SK-N-SH (cell line): ENCODE measurements around the gene FOXD3.
A peak's percentile ranks its signal among the peaks of the same experiment; 100 is the strongest.

Source experiments
- EP300 ChIP-seq, 2 experiments: IDR thresholded peaks; 2 replicates each; pipeline versions ENCODE4 v1.4.0 to v1.6.1; 2012; ENCODE audit warnings: borderline replicate concordance in 1 of 2, low read depth in 1 of 2, low read length in 1 of 2
- GABPA ChIP-seq: IDR thresholded peaks from 2 replicates; pipeline ENCODE4 v1.4.0; 2012; ENCODE audit warnings: low read depth, mild to moderate bottlenecking
- IRF3 ChIP-seq: fragments of 150-350 bp; IDR thresholded peaks from 2 replicates; pipeline ENCODE4 v1.6.1; 2016; ENCODE audit warnings: mild to moderate bottlenecking, low read depth, low read length
- MEF2A ChIP-seq: IDR thresholded peaks from 2 replicates; pipeline ENCODE4 v1.4.0; 2012; ENCODE audit warnings: low read depth, borderline replicate concordance
- RCOR1 ChIP-seq: fragments of 150-350 bp; IDR thresholded peaks from 2 replicates; pipeline ENCODE4 v1.6.1; 2017; ENCODE audit warnings: antibody characterized with exemption, low read length
- RXRA ChIP-seq: IDR thresholded peaks from 2 replicates; pipeline ENCODE4 v1.4.0; 2012; ENCODE audit warnings: low read depth, mild to moderate bottlenecking, borderline replicate concordance
- TAF1 ChIP-seq: IDR thresholded peaks from 2 replicates; pipeline ENCODE4 v1.6.1; 2012; ENCODE audit warnings: low read depth, mild to moderate bottlenecking, low read length, moderate library complexity, borderline replicate concordance
- TEAD4 ChIP-seq: IDR thresholded peaks from 2 replicates; pipeline ENCODE4 v1.4.0; 2012; ENCODE audit warnings: mild to moderate bottlenecking, borderline replicate concordance; ENCODE audit not compliant: insufficient read depth
- USF1 ChIP-seq: IDR thresholded peaks from 2 replicates; pipeline ENCODE4 v1.4.0; 2012; ENCODE audit warnings: low read depth, borderline replicate concordance
- TF ChIP-seq, protein P1 (sequence below): fragments of 200-600 bp; sonication (generic); IDR thresholded peaks from 2 replicates; pipeline ENCODE4 v1.6.1; 2017; ENCODE audit warnings: antibody characterized with exemption, mild to moderate bottlenecking, moderate library complexity
- TF ChIP-seq, protein P2 (sequence below): fragments of 150-350 bp; IDR thresholded peaks from 2 replicates; pipeline ENCODE4 v1.6.1; 2017; ENCODE audit warnings: antibody characterized with exemption, low read length, low read depth, borderline replicate concordance

DNA sequence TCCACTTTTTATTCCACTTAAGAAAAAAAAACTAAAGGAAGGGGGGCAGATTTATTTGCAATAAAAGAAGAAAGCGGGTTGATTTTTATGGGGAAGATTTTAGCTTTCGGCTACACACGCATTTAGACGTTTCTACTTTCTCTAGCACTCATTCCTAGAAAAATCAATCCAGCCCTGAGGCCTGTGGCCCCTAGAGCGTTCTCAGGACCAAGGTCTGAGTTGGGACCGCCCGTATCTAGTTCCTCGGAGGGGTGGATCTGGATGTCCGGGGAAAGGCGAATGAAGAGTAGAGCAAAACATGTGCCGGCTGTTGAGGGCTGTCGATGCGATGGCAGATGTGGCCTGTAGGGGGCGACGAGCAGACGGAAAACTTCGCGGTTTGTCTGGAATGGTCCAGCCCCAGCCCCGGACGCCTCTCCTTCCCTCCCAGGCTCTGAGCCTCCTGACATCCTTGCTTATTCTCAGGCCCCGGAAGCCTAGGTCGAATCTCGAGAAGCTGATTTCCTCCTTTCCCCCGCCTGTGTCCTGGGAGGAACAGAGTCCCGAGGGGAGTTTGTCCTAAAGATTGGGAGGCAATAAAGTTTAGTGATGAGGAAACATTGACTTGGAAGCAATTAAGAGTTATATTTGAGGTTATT, 5.2 kb downstream of the FOXD3 start:
- TF ChIP-seq, protein P1, sequence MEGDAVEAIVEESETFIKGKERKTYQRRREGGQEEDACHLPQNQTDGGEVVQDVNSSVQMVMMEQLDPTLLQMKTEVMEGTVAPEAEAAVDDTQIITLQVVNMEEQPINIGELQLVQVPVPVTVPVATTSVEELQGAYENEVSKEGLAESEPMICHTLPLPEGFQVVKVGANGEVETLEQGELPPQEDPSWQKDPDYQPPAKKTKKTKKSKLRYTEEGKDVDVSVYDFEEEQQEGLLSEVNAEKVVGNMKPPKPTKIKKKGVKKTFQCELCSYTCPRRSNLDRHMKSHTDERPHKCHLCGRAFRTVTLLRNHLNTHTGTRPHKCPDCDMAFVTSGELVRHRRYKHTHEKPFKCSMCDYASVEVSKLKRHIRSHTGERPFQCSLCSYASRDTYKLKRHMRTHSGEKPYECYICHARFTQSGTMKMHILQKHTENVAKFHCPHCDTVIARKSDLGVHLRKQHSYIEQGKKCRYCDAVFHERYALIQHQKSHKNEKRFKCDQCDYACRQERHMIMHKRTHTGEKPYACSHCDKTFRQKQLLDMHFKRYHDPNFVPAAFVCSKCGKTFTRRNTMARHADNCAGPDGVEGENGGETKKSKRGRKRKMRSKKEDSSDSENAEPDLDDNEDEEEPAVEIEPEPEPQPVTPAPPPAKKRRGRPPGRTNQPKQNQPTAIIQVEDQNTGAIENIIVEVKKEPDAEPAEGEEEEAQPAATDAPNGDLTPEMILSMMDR: peak; percentile 80
- TF ChIP-seq TAF1: no peak
- TF ChIP-seq USF1: no peak
- TF ChIP-seq, protein P2, sequence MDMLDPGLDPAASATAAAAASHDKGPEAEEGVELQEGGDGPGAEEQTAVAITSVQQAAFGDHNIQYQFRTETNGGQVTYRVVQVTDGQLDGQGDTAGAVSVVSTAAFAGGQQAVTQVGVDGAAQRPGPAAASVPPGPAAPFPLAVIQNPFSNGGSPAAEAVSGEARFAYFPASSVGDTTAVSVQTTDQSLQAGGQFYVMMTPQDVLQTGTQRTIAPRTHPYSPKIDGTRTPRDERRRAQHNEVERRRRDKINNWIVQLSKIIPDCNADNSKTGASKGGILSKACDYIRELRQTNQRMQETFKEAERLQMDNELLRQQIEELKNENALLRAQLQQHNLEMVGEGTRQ: no peak
- no peak for TF ChIP-seq MEF2A
- no peak for TF ChIP-seq RXRA
- TF ChIP-seq GABPA: no peak
- no peak for TF ChIP-seq RCOR1
- no peak for TF ChIP-seq TEAD4
- TF ChIP-seq IRF3: no peak
- no peak for TF ChIP-seq EP300 (IDR thresholded peaks at IDR 0.05; ENCODE audit: borderline replicate concordance in 1 of 2, low read depth in 1 of 2, low read length in 1 of 2)
